Gastroesophageal sphincter (tissue), 4 donors: ENCODE data around the gene LSM14A. TPM values are rescaled to one million over a fixed set of nuclear protein-coding genes. Genes with fewer than 3 reads are reported as not detected.

Experiments
- ATAC-seq: fragments of 150-250 bp; one replicate; pipeline ENCODE4 v1.9.1; 2016; ENCODE audit warnings: mild to moderate bottlenecking, moderate library complexity
- H3K27ac ChIP-seq, 4 donors: fragments of 200-600 bp; sonication (generic) in 3 of 4; 1 replicate in 3 of 4; 2 replicates in 1 of 4; pipeline ENCODE4 v1.5.1; 2016 to 2019
- H3K27me3 ChIP-seq: fragments of 200-600 bp; sonication (generic); one replicate; pipeline ENCODE4 v1.5.1; 2019
- H3K36me3 ChIP-seq, 2 donors: fragments of 200-600 bp; sonication (generic); one replicate each; pipeline ENCODE4 v1.5.1; 2019; ENCODE audit warnings: control low read depth in 1 of 2
- H3K4me1 ChIP-seq, 3 donors: fragments of 200-600 bp; sonication (generic); 1 replicate in 2 of 3; 2 replicates in 1 of 3; pipeline ENCODE4 v1.5.1; 2016 to 2019; ENCODE audit warnings: control low read depth in 2 of 3
- H3K4me3 ChIP-seq, 2 donors: fragments of 200-600 bp; sonication (generic); one replicate each; pipeline ENCODE4 v1.5.1; 2019; ENCODE audit warnings: mild to moderate bottlenecking in 1 of 2, moderate library complexity in 1 of 2
- H3K9me3 ChIP-seq, 3 donors: fragments of 200-600 bp; sonication (generic); one replicate each; pipeline ENCODE4 v1.5.1; 2017 to 2019; ENCODE audit warnings: control low read depth in 2 of 3
- CTCF ChIP-seq, 4 experiments: fragments of 200-600 bp in 2 of 4; fragments of 450-650 bp in 2 of 4; sonication (generic) in 1 of 4; IDR thresholded peaks; one replicate each; pipeline ENCODE4 v1.5.1; 2017 to 2019; ENCODE audit warnings: antibody characterized with exemption in 4 of 4, mild to moderate bottlenecking in 2 of 4, moderate library complexity in 2 of 4
- EP300 ChIP-seq: sonication (generic); formaldehyde crosslinking; IDR thresholded peaks from one replicate; pipeline ENCODE4 v1.6.1; 2017; ENCODE audit warnings: antibody characterized with exemption, mild to moderate bottlenecking
- POLR2A ChIP-seq, 2 donors: fragments of 450-650 bp; IDR thresholded peaks; one replicate each; pipeline ENCODE4 v1.6.1; 2017; ENCODE audit warnings: antibody characterized with exemption in 2 of 2, mild to moderate bottlenecking in 2 of 2, moderate library complexity in 1 of 2
- POLR2AphosphoS5 ChIP-seq: sonication (generic); formaldehyde crosslinking; IDR thresholded peaks from one replicate; pipeline ENCODE4 v1.6.1; 2017; ENCODE audit warnings: antibody characterized with exemption
- WGBS, 2 donors: methylation state at CpG; one replicate each; pipeline ENCODE4 v1.1.5; 2018; ENCODE audit warnings: low coverage in 1 of 2; 5-methylcytosine and 5-hydroxymethylcytosine counted together
- total RNA-seq, 4 donors: library from RNA; depleted of rRNA; stranded (reverse); fragments of >200 nt; gene quantifications; one replicate each; pipeline ENCODE4 v1.1.0, GENCODE V29; 2016

The LSM14A gene
- total RNA-seq, 4 donors from 2014 or later, result 106 to 141 (median 128) TPM

- peaks cover 29 to 97% (median 32%) of the 10 kb centered on the region in 3 donors for H3K4me1 ChIP-seq
- H3K9me3 ChIP-seq, result no peaks in the 10 kb centered on the region
- H3K4me3 ChIP-seq, result no peak overlapping the region
- peaks cover 0 to 6% of the 10 kb centered on the region in 2 donors for H3K36me3 ChIP-seq
- no peaks in the 10 kb centered on the region for H3K27me3 ChIP-seq
- no peak overlapping the region for H3K27ac ChIP-seq
- TF ChIP-seq POLR2A (IDR thresholded peaks at IDR 0.05) (no peak), POLR2AphosphoS5 (no peak), CTCF (IDR thresholded peaks at IDR 0.05) (no peak), EP300 (no peak)
- ATAC-seq, result no peak
These were observed 9.8 kb downstream of the LSM14A start for GRCh38 chr19:34182125-34182524.

GRCh38 chr19:34184880-34185491 lies 12.7 kb downstream of the LSM14A start:
- ATAC-seq, result no peak
- H3K36me3 ChIP-seq, result peaks cover 0 to 6% of the 10 kb centered on the region in 2 donors
- TF ChIP-seq CTCF (IDR thresholded peaks at IDR 0.05) (no peak), EP300 (no peak), POLR2AphosphoS5 (no peak), POLR2A (IDR thresholded peaks at IDR 0.05) (no peak)
- H3K4me1 ChIP-seq, result peaks cover 14 to 96% (median 17%) of the 10 kb centered on the region in 3 donors
- peak overlapping the region in 2 of 4 donors; percentile 4 to 9 for H3K27ac ChIP-seq
- 37 to 49% methylated on average over 6 of the region's 6 CpGs for WGBS, 2 donors
- H3K4me3 ChIP-seq, result no peak overlapping the region
- H3K9me3 ChIP-seq, result no peaks in the 10 kb centered on the region
- H3K27me3 ChIP-seq, result no peaks in the 10 kb centered on the region

- H3K4me1 ChIP-seq, result peaks cover 10 to 96% (median 15%) of the 10 kb centered on the region in 3 donors
- no peak overlapping the region for H3K4me3 ChIP-seq
- no peak overlapping the region for H3K27ac ChIP-seq
- no peak for ATAC-seq
- TF ChIP-seq POLR2A (IDR thresholded peaks at IDR 0.05) (no peak), EP300 (no peak), CTCF (IDR thresholded peaks at IDR 0.05) (no peak), POLR2AphosphoS5 (no peak)
- H3K9me3 ChIP-seq, result no peaks in the 10 kb centered on the region
- 90 to 100% methylated on average over 1 to 2 of the region's 2 CpGs for WGBS, 2 donors
- no peaks in the 10 kb centered on the region for H3K36me3 ChIP-seq
- no peaks in the 10 kb centered on the region for H3K27me3 ChIP-seq
These were observed 13.9 kb downstream of the LSM14A start for GRCh38 chr19:34186205-34186604.

- Histone ChIP-seq H3K36me3 (no peaks in the 10 kb centered on the region), H3K4me1 (peaks cover 11 to 96% (median 16%) of the 10 kb centered on the region in 3 donors), H3K27ac (no peak overlapping the region), H3K27me3 (no peaks in the 10 kb centered on the region), H3K9me3 (no peaks in the 10 kb centered on the region), H3K4me3 (no peak overlapping the region)
- WGBS, 2 donors, result 97 to 98% methylated on average over 7 to 8 of the region's 8 CpGs
- no peak for ATAC-seq
- TF ChIP-seq CTCF (IDR thresholded peaks at IDR 0.05), result no peak
- TF ChIP-seq POLR2A (IDR thresholded peaks at IDR 0.05), result no peak
- no peak for TF ChIP-seq POLR2AphosphoS5
- TF ChIP-seq EP300, result no peak
These were observed 14.7 kb downstream of the LSM14A start for GRCh38 chr19:34187011-34187410.

- Histone ChIP-seq H3K27ac (no peak overlapping the region), H3K36me3 (peaks cover 0 to 6% of the 10 kb centered on the region in 2 donors), H3K4me1 (peaks cover 10 to 92% (median 16%) of the 10 kb centered on the region in 3 donors), H3K4me3 (no peak overlapping the region), H3K9me3 (no peaks in the 10 kb centered on the region), H3K27me3 (no peaks in the 10 kb centered on the region)
- TF ChIP-seq EP300 (no peak), CTCF (IDR thresholded peaks at IDR 0.05) (no peak), POLR2AphosphoS5 (no peak), POLR2A (IDR thresholded peaks at IDR 0.05) (no peak)
- 77 to 80% methylated on average over 3 to 4 of the region's 4 CpGs for WGBS, 2 donors
- ATAC-seq, result no peak
These were observed 16.1 kb downstream of the LSM14A start for GRCh38 chr19:34188408-34188807.
